GM12878 (cell line): ENCODE data around the gene LGALS3. TPM values are rescaled to one million over a fixed set of nuclear protein-coding genes. Genes with fewer than 3 reads are reported as not detected.

Source experiments
- ATAC-seq: fragments of 200-7000 bp; cut with Tn5 transposase; 3 replicates; pipeline ENCODE4 v1.9.1; 2020; ENCODE audit warnings: mild to moderate bottlenecking, moderate library complexity
- BruUV-seq: library from RNA; stranded (reverse); fragments of 400-500 nt; replicated peaks from 2 replicates; lab custom pipeline; 2021; lab: Mats Ljungman, UMichigan
- CTCF ChIA-PET: fragments of 300-600 bp; sonication (Branson Sonifier 250); formaldehyde crosslinking; extraction: SDS; loops from one replicate; lab custom pipeline; 2021; ENCODE audit warnings: inconsistent platforms; lab: Yijun Ruan, JAX
- POLR2A ChIA-PET: fragments of 350-600 bp; formaldehyde crosslinking; extraction: SDS; loops from one replicate; lab custom pipeline; 2021; ENCODE audit warnings: inconsistent platforms; lab: Charles Lee
- RAD21 ChIA-PET: fragments of 300-600 bp; sonication (Branson Sonifier 250); formaldehyde crosslinking; loops from one replicate; lab custom pipeline; 2023; ENCODE audit warnings: antibody characterized with exemption; ENCODE audit not compliant: unreplicated experiment; lab: Charles Lee
- SMC1A ChIA-PET: fragments of 300-600 bp; sonication (Branson Sonifier 250); formaldehyde crosslinking; loops from one replicate; lab custom pipeline; 2023; ENCODE audit not compliant: unreplicated experiment, uncharacterized antibody; lab: Charles Lee
- DNase-seq: peaks from one replicate; pipeline ENCODE4 v3.0.0-alpha.2; 2011; ENCODE audit warnings: low read depth, low spot score
- FAIRE-seq: peaks from 3 replicates; lab custom pipeline; 2011; peaks lifted over from hg19 to GRCh38; lab: Jason Lieb, UNC
- H2AFZ ChIP-seq: 2 replicates; pipeline ENCODE4 v1.6.0; 2011; ENCODE audit warnings: low read depth, low read length, control low read depth; ENCODE audit not compliant: control insufficient read depth
- H3K27ac ChIP-seq: 2 replicates; pipeline ENCODE4 v1.5.1; 2011; ENCODE audit warnings: control low read depth; ENCODE audit not compliant: control insufficient read depth, insufficient read depth
- H3K27me3 ChIP-seq, 2 experiments: replicated peaks in 1 of 2; 2 replicates each; pipeline versions ENCODE4 v1.6.0 to v1.6.1; 2011; ENCODE audit warnings: low read length in 1 of 2; ENCODE audit not compliant: control insufficient read depth in 2 of 2, insufficient read depth in 2 of 2
- H3K36me3 ChIP-seq, 2 experiments: 2 replicates each; pipeline ENCODE4 v1.5.1; 2011; ENCODE audit warnings: low read length in 1 of 2; ENCODE audit not compliant: control insufficient read depth in 2 of 2, insufficient read depth in 2 of 2
- H3K4me1 ChIP-seq: 2 replicates; pipeline ENCODE4 v1.6.1; 2011; ENCODE audit warnings: mild to moderate bottlenecking, low read length, moderate library complexity, mixed read lengths; ENCODE audit not compliant: control insufficient read depth, insufficient read depth
- H3K4me2 ChIP-seq: 2 replicates; pipeline ENCODE4 v1.6.0; 2011; ENCODE audit warnings: control low read depth; ENCODE audit not compliant: control insufficient read depth, insufficient read depth
- H3K4me3 ChIP-seq: fragments of 200-600 bp; sonication (generic); 2 replicates; pipeline ENCODE4 v1.5.1; 2016
- H3K79me2 ChIP-seq: 2 replicates; pipeline ENCODE4 v1.6.0; 2011; ENCODE audit warnings: low read length; ENCODE audit not compliant: control insufficient read depth, insufficient read depth
- H3K9ac ChIP-seq: 2 replicates; pipeline ENCODE4 v1.8.0; 2011; ENCODE audit warnings: low read length, control low read depth, mixed read lengths; ENCODE audit not compliant: control insufficient read depth, insufficient read depth
- H3K9me3 ChIP-seq: replicated peaks from 3 replicates; pipeline ENCODE4 v1.5.1; 2011; ENCODE audit warnings: mild to moderate bottlenecking, low read length; ENCODE audit not compliant: control insufficient read depth, insufficient read depth
- H4K20me1 ChIP-seq: 2 replicates; pipeline ENCODE4 v1.6.0; 2011; ENCODE audit not compliant: control insufficient read depth, insufficient read depth
- BACH1 ChIP-seq: fragments of 450-650 bp; IDR thresholded peaks from 2 replicates; pipeline ENCODE4 v1.6.1; 2017; ENCODE audit warnings: mild to moderate bottlenecking, borderline replicate concordance
- E2F4 ChIP-seq: IDR thresholded peaks from 2 replicates; pipeline ENCODE4 v1.6.1; 2012; ENCODE audit warnings: low read depth, low read length, improper control_type of control experiment
- ETV6 ChIP-seq, 2 experiments: fragments of 450-650 bp in 1 of 2; IDR thresholded peaks in 1 of 2; conservative IDR thresholded peaks in 1 of 2; 2 replicates each; pipeline ENCODE4 v1.6.1; 2014; ENCODE audit warnings: antibody characterized with exemption in 1 of 2, borderline replicate concordance in 1 of 2, low read depth in 1 of 2, mild to moderate bottlenecking in 1 of 2, moderate library complexity in 1 of 2
- GATAD2B ChIP-seq: fragments of 450-650 bp; conservative IDR thresholded peaks from 2 replicates; pipeline ENCODE4 v1.6.1; 2017; ENCODE audit warnings: low read depth, mild to moderate bottlenecking, moderate library complexity
- HCFC1 ChIP-seq: fragments of 150-350 bp; IDR thresholded peaks from 2 replicates; pipeline ENCODE4 v1.6.1; 2014; ENCODE audit warnings: low read length
- HDAC6 ChIP-seq: fragments of 200-600 bp; sonication (generic); IDR thresholded peaks from one replicate; pipeline ENCODE4 v1.8.0; 2017; ENCODE audit warnings: antibody characterized with exemption; ENCODE audit not compliant: unreplicated experiment
- IKZF2 ChIP-seq, 2 experiments: fragments of 450-650 bp; IDR thresholded peaks; 2 replicates each; pipeline ENCODE4 v1.6.1; 2017; ENCODE audit warnings: mild to moderate bottlenecking in 2 of 2, moderate library complexity in 2 of 2
- JUNB ChIP-seq: IDR thresholded peaks from 2 replicates; pipeline ENCODE4 v1.6.1; 2016; ENCODE audit warnings: antibody characterized with exemption, mild to moderate bottlenecking
- MTA3 ChIP-seq: IDR thresholded peaks from 2 replicates; pipeline ENCODE4 v1.6.1; 2012; ENCODE audit warnings: low read length, inconsistent platforms, borderline replicate concordance
- NFYB ChIP-seq: IDR thresholded peaks from 2 replicates; pipeline ENCODE4 v1.6.1; 2011; ENCODE audit warnings: low read depth, mild to moderate bottlenecking, low read length, improper control_type of control experiment, moderate library complexity; ENCODE audit not compliant: insufficient read depth
- PAX5 ChIP-seq: IDR thresholded peaks from 2 replicates; pipeline ENCODE4 v1.6.1; 2011; ENCODE audit warnings: low read depth, low read length, borderline replicate concordance
- PML ChIP-seq: IDR thresholded peaks from 2 replicates; pipeline ENCODE4 v1.6.1; 2012; ENCODE audit warnings: low read length, inconsistent platforms
- RB1 ChIP-seq: fragments of 450-650 bp; formaldehyde crosslinking; IDR thresholded peaks from 2 replicates; pipeline ENCODE4 v1.6.1; 2017; ENCODE audit warnings: mild to moderate bottlenecking, borderline replicate concordance
- RCOR1 ChIP-seq: conservative IDR thresholded peaks from 2 replicates; pipeline ENCODE4 v1.6.1; 2012; ENCODE audit warnings: low read depth, low read length, improper control_type of control experiment
- RELA ChIP-seq: fragments of 450-650 bp; IDR thresholded peaks from 2 replicates; pipeline ENCODE4 v1.8.0; 2014; ENCODE audit warnings: borderline replicate concordance; ENCODE audit not compliant: partially characterized antibody
- STAT1 ChIP-seq: fragments of 450-650 bp; conservative IDR thresholded peaks from 2 replicates; pipeline ENCODE4 v1.6.1; 2014; ENCODE audit warnings: antibody characterized with exemption, mild to moderate bottlenecking
- TCF12 ChIP-seq: IDR thresholded peaks from 2 replicates; pipeline ENCODE4 v1.6.1; 2011; ENCODE audit warnings: low read depth, mild to moderate bottlenecking, low read length
- USF2 ChIP-seq: IDR thresholded peaks from 2 replicates; pipeline ENCODE4 v1.6.1; 2011; ENCODE audit warnings: low read depth, low read length, improper control_type of control experiment, borderline replicate concordance
- ZNF217 ChIP-seq: fragments of 450-650 bp; IDR thresholded peaks from 2 replicates; pipeline ENCODE4 v1.6.1; 2017; ENCODE audit warnings: antibody characterized with exemption, mild to moderate bottlenecking
- ZNF622 ChIP-seq: fragments of 450-650 bp; IDR thresholded peaks from 2 replicates; pipeline ENCODE4 v1.6.1; 2017; ENCODE audit warnings: mild to moderate bottlenecking, inconsistent platforms
- WGBS: methylation state at CpG from one replicate; pipeline ENCODE4 v1.1.6; 2016; ENCODE audit warnings: low lambda C conversion rate; ENCODE audit not compliant: insufficient replicate concordance, insufficient coverage; ENCODE audit errors: missing lambda C conversion rate; 5-methylcytosine and 5-hydroxymethylcytosine counted together
- in situ Hi-C: fragments of 300-500 bp; cut with MboI; formaldehyde crosslinking; loops from 9 replicates; pipeline ENCODE4 v1.14.3; 2018; ENCODE audit warnings: mixed read lengths
- intact Hi-C: fragments of 100-400 bp; cut with micrococcal nuclease; formaldehyde crosslinking; loops from one replicate; pipeline ENCODE4 v1.14.2; 2022; ENCODE audit not compliant: unreplicated experiment
- polyA plus RNA-seq, 11 experiments: library from polyadenylated mRNA; depleted of rRNA in 4 of 11; unstranded in 6 of 11; stranded (reverse) in 5 of 11; fragments of >200 nt; fragmentation: Nextera tagmentation in 4 of 11; fragmentation: Illumina TruSeq in 1 of 11; extraction: Ambion mirVana in 4 of 11; extraction: Trizol in 1 of 11; gene quantifications; 1 replicate in 1 of 11; 2 replicates in 10 of 11; pipeline versions ENCODE4 v1.2.1 to v1.2.3, GENCODE V29; 2011 to 2016; ENCODE audit warnings: inconsistent platforms in 2 of 11, missing spikeins in 2 of 11, low read depth in 1 of 11
- total RNA-seq, 4 experiments: library from RNA; depleted of rRNA in 3 of 4; stranded (reverse); fragments of >200 nt in 3 of 4; fragmentation: Illumina TruSeq in 1 of 4; extraction: Trizol in 1 of 4; gene quantifications; 2 replicates each; pipeline versions ENCODE4 v1.2.1 to v1.2.3, GENCODE V29; 2013 to 2021

LGALS3 gene
- total and polyA plus RNA-seq, 10 of the 15 experiments (the other 5 are each of a cell fraction or from before 2014, with no cell fraction given): 1.5 to 34.2 (median 18.4) TPM

GRCh38 chr14:55194656-55195355, 65.8 kb downstream of the LGALS3 start:
- no peak for FAIRE-seq
- Histone ChIP-seq H3K27me3 (no peaks in the 10 kb centered on the region), H4K20me1 (no peaks in the 10 kb centered on the region), H2AFZ (no peak overlapping the region), H3K9ac (no peak overlapping the region), H3K79me2 (peaks cover 16% of the 10 kb centered on the region), H3K9me3 (no peaks in the 10 kb centered on the region; the same call in 2 of the 3 replicates), H3K27ac (no peak overlapping the region), H3K4me2 (no peak overlapping the region), H3K4me1 (no peaks in the 10 kb centered on the region), H3K36me3 (no peaks in the 10 kb centered on the region), H3K4me3 (no peak overlapping the region)
- in situ Hi-C loops (no loop called here), intact Hi-C loops (loop anchor here (5.0 to 10.0 kb wide), 2 partner anchors 93 to 920 kb away; partner anchors contain the start of gene PELI2)
- ATAC-seq: no peak
- POLR2A ChIA-PET: no interaction called here
- DNase-seq: no peak
- WGBS: 92% methylated on average over 5 of the region's 5 CpGs
- no TSS peak for BruUV-seq
- RAD21 ChIA-PET: no interaction called here
- TF ChIP-seq STAT1 (no peak), USF2 (no peak), BACH1 (no peak), JUNB (no peak), NFYB (no peak), ZNF622 (no peak), RCOR1 (no peak), PAX5 (no peak), ZNF217 (no peak), TCF12 (no peak), IKZF2 (IDR thresholded peaks at IDR 0.05) (no peak), E2F4 (no peak), RELA (no peak), HDAC6 (no peak), MTA3 (no peak), HCFC1 (no peak), PML (no peak), ETV6 (conservative IDR thresholded peaks at IDR 0.05 in 1 of 2, IDR thresholded peaks at IDR 0.05 in 1 of 2; ENCODE audit: borderline replicate concordance in 1 of 2, low read depth in 1 of 2) (no peak), RB1 (no peak), GATAD2B (no peak)
- CTCF ChIA-PET: no interaction called here
- SMC1A ChIA-PET: interaction anchor here (0.6 kb wide), 1 partner anchor 17 kb away, joined by 3 read pairs; no protein-coding TSS in a partner anchor
